Heart right ventricle (tissue), 16 donors: ENCODE measurements around the gene GXYLT2. TPM values are rescaled to one million over a fixed set of nuclear protein-coding genes. Genes with fewer than 3 reads are reported as not detected.

Source experiments
- ATAC-seq, 8 donors: fragments of 200-7000 bp; cut with Tn5 transposase; one replicate each; pipeline ENCODE4 v1.9.1; 2020; ENCODE audit warnings: mild to moderate bottlenecking in 8 of 8, moderate library complexity in 8 of 8, moderate number of reproducible peaks in 1 of 8
- DNase-seq, 2 donors: peaks; one replicate each; pipeline ENCODE4 v3.0.0-alpha.2; 2020
- H3K27ac ChIP-seq, 10 donors: fragments of 200-600 bp; sonication (generic) in 2 of 10; one replicate each; pipeline versions ENCODE4 v1.5.0 to v1.8.0; 2020 to 2022; ENCODE audit warnings: mild to moderate bottlenecking in 3 of 10
- H3K27me3 ChIP-seq, 7 donors: fragments of 200-600 bp; one replicate each; pipeline ENCODE4 v1.8.0; 2021 to 2022; ENCODE audit warnings: mild to moderate bottlenecking in 2 of 7
- H3K36me3 ChIP-seq, 9 donors: fragments of 200-600 bp; sonication (generic) in 1 of 9; one replicate each; pipeline versions ENCODE4 v1.5.0 to v1.8.0; 2020 to 2022; ENCODE audit warnings: mild to moderate bottlenecking in 2 of 9
- H3K4me1 ChIP-seq, 9 donors: fragments of 200-600 bp; sonication (generic) in 1 of 9; one replicate each; pipeline versions ENCODE4 v1.5.0 to v1.8.0; 2020 to 2022; ENCODE audit warnings: mild to moderate bottlenecking in 4 of 9
- H3K4me3 ChIP-seq, 10 donors: fragments of 200-600 bp; sonication (generic) in 2 of 10; one replicate each; pipeline versions ENCODE4 v1.5.0 to v1.8.0; 2020 to 2022; ENCODE audit warnings: mild to moderate bottlenecking in 7 of 10, moderate library complexity in 2 of 10
- H3K9me3 ChIP-seq, 11 donors: fragments of 200-600 bp in 10 of 11; sonication (generic) in 2 of 11; one replicate each; pipeline versions ENCODE4 v1.5.0 to v1.8.0; 2013 to 2022; ENCODE audit warnings: mild to moderate bottlenecking in 2 of 11, control low read depth in 1 of 11, moderate library complexity in 1 of 11
- CTCF ChIP-seq, 9 donors: fragments of 200-600 bp; sonication (generic) in 2 of 9; IDR thresholded peaks; one replicate each; pipeline versions ENCODE4 v1.5.0 to v1.8.0; 2021 to 2022; ENCODE audit warnings: antibody characterized with exemption in 9 of 9, mild to moderate bottlenecking in 5 of 9, moderate library complexity in 1 of 9
- WGBS, 2 donors: extraction: QIAGEN DNeasy Blood & Tissue Kit; methylation state at CpG; one replicate each; pipeline ENCODE4 v1.1.7; 2013; ENCODE audit warnings: inconsistent platforms in 1 of 2; 5-methylcytosine and 5-hydroxymethylcytosine counted together
- intact Hi-C, 10 donors: fragments of 100-400 bp; cut with DNase I; formaldehyde crosslinking; loops; one replicate each; pipeline versions ENCODE4 v1.11.1 to v1.14.2; 2022
- polyA plus RNA-seq, 2 donors: library from polyadenylated mRNA; stranded (reverse); fragments of 200-250 nt; gene quantifications; one replicate each; pipeline ENCODE4 v1.2.3, GENCODE V29; 2013
- total RNA-seq, 10 donors: library from RNA; stranded (reverse); fragmentation: NEBNext Ultra II Directional in 3 of 10; extraction: Animal tissue kit (Norgen Biotek cat#: 25700) in 3 of 10; gene quantifications; one replicate each; pipeline versions ENCODE4 v1.2.1 to v1.2.4, GENCODE V29; 2021 to 2023
- donor health status: Arrhythmogenic right ventricular cardiomyopathy.
- donor health status: ischemic (EF 13 %, LVEDD 7.1; RV severe dilation, severe dysfunction).
- donor health status: healthy with polysubstance abuse.
- donor health status: DM: no; HTN: yes; CAD: no.
- donor health status: DM: no; HTN: no; CAD: no.
- donor health status: ischemic (EF 25% LVEDD 6.9; RV normal size, moderate dysfunction).
- donor health status: ischemic (EF 25% LVEDD 5.7; RV mildly dilated, moderate dysfunction).
- donor health status: healthy.
- donor health status: DM: yes; HTN: yes; CAD: no.
- donor health status: Ischemic cardiomyopathy.
- donor health status: ischemic (EF 35%, LVEDD 5.7; RV mildly dilated, moderate dysfunction).
- donor health status: nonischemic (EF 11% LVEDD 7.7; RV severe dilation, severe dysfunction).
- donor health status: DM: yes; HTN: yes; CAD: no.
- donor health status: PGD.
- donor health status: ischemic (EF 29% LVEDD 5.4; RV normal size, mild dysfunction).
- donor health status: nonischemic (EF 23%, LVEDD 6.1; RV moderate dilation, normal function).

Gene GXYLT2
- total and polyA plus RNA-seq, 12 donors, result 1.5 to 26.7 (median 13.9) TPM

DNA sequence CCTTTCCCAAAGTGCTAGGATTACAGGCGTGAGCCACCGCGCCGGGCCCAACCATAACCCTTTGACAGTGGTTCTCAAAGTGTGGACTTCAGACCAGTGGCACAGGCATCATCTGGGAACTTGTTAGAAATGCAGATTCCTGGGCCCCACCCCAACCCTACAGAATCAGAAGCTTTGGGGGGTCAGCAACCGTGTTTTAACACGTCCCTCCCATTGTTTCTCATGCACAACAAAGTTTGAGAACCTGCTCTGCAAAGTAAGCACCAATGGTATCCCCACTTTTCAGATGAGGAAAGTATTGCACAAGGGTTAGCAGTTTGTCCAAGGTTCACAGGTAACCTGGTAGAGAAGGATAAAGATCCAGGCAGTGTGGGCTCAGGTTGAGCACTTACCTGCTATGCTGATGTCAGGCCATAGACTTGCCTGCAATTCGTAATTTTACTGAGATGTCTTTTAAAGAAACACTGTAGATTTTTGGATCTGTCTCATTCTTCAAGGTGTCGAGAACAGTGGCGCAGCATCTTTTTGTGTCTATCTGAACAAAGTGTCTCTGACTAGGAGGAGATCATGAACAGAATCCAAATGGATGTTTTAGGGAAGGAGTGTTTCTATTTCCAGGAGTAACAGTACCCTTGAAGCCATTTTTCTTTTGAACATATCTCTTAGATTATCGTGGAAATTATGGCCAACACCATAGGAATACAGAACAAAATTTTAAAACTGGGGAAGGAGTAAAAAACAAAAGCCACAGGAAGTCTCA is 2.5 kb downstream of the GXYLT2 start:
- Histone ChIP-seq H3K9me3 (no peaks in the 10 kb centered on the region), H3K27ac (peak overlapping the region in 8 of 10 donors; percentile 13 to 82 (median 58)), H3K4me3 (peak overlapping the region in 4 of 10 donors; percentile 3 to 59 (median 54)), H3K27me3 (peaks cover 0 to 48% (median 0%) of the 10 kb centered on the region in 7 donors), H3K36me3 (no peaks in the 10 kb centered on the region), H3K4me1 (peaks cover 0 to 54% (median 36%) of the 10 kb centered on the region in 9 donors)
- no peak for TF ChIP-seq CTCF (IDR thresholded peaks at IDR 0.05)
- intact Hi-C loops, result no loop called here
- ATAC-seq (no peak), DNase-seq (no peak)
- WGBS, 2 donors, result 85 to 91% methylated on average over 10 of the region's 10 CpGs

DNA sequence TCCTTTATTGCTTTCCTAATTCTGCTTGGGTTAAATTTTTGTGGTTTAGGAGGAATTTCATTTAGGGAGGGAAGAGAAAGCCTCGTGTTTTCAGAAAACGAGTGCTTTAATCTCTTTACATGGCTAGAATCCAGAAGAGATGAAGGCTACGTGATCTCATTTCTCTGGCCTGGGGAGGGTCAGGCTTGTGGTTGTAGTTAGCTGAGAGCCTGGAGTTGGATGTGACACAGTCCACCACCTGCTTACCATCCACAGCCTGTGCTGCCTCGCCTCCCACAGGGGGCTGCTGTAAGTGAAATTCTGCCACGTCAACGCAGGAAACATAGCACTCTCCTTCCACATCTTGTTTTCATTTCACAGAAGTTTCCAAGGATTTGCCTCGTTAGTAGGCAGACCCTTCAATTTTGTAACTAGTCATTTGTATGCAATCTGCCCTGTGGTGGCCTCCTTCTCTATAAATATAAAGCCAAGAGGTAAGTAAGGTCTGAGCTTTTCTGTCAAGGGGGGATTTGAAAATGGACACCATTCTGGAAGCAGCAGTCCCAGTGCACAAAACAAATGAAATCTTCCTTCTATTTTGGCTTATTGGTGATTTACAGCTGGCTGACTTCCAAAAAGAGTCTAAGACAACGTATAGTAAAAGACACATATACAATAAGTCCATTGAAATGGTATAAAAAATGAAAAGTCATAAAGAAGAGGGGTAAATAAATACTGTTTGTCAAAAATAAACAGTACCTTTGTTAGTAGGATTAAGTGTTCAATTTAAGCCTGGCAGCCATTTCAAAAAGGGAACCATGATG is 3.4 kb downstream of the GXYLT2 start:
- Histone ChIP-seq H3K27ac (peak overlapping the region in 9 of 10 donors; percentile 13 to 82 (median 52)), H3K27me3 (peaks cover 0 to 45% (median 0%) of the 10 kb centered on the region in 7 donors), H3K9me3 (no peaks in the 10 kb centered on the region), H3K4me1 (peaks cover 0 to 54% (median 36%) of the 10 kb centered on the region in 9 donors), H3K4me3 (peak overlapping the region in 1 of 10 donors; percentile 56), H3K36me3 (no peaks in the 10 kb centered on the region)
- ATAC-seq, result peak; percentile 50 to 75 (median 68)
- WGBS, 2 donors, result 23 to 38% methylated on average over 8 of the region's 8 CpGs
- intact Hi-C loops, result no loop called here
- TF ChIP-seq CTCF (IDR thresholded peaks at IDR 0.05), result peak in 1 of 9 donors; percentile 14
- DNase-seq, result peak; percentile 34 to 54

DNA sequence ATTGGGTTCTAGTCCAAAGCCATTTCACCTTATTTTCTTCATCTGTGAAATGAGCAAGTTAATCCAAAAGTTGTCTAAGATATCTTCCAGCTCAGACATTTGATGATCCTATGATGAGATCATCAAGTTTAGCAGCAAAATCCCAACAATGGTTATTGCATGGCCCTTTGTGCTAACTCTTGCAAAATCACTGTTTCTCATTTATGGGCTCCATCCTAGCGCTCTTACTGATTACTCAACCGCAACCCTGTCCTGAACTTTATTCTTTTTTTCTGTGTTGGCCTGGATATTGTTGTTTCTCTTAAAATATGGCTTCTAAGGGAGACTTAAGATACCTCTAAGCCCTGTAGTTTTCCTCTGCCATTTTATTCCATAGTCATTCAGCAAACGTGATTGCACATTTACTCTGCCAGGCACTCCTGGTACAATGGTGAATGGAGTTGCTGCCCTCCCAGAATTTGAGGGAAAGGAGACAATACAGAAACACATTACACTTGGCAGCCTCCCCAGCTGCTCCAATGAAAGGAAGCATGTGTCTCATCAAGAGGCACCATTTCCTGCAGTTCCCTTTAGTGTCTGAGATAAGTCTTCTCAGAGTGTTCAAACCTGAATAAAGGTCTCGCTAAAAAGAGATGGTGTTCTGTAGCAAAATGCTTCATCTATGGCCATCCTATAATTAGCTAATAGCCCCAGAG is 4.4 kb downstream of the GXYLT2 start:
- no peak overlapping the region for H3K4me3 ChIP-seq
- peaks cover 0 to 46% (median 29%) of the 10 kb centered on the region in 9 donors for H3K4me1 ChIP-seq
- H3K9me3 ChIP-seq, result no peaks in the 10 kb centered on the region
- intact Hi-C loops, result no loop called here
- ATAC-seq (peak in 5 of 8 donors; percentile 15 to 59 (median 24)), DNase-seq (no peak)
- H3K36me3 ChIP-seq, result no peaks in the 10 kb centered on the region
- H3K27ac ChIP-seq, result peak overlapping the region in 9 of 10 donors; percentile 1 to 82 (median 52)
- no peak for TF ChIP-seq CTCF (IDR thresholded peaks at IDR 0.05)
- peaks cover 0 to 36% (median 0%) of the 10 kb centered on the region in 7 donors for H3K27me3 ChIP-seq
- 53 to 62% methylated on average over 4 of the region's 4 CpGs for WGBS, 2 donors

- Histone ChIP-seq H3K27me3 (peaks cover 0 to 29% (median 0%) of the 10 kb centered on the region in 7 donors), H3K4me1 (peaks cover 0 to 42% (median 23%) of the 10 kb centered on the region in 9 donors), H3K27ac (peak overlapping the region in 3 of 10 donors; percentile 2 to 82 (median 75)), H3K9me3 (no peaks in the 10 kb centered on the region), H3K36me3 (no peaks in the 10 kb centered on the region), H3K4me3 (no peak overlapping the region)
- ATAC-seq (no peak), DNase-seq (no peak)
- intact Hi-C loops, result no loop called here
- 58 to 64% methylated on average over 4 of the region's 4 CpGs for WGBS, 2 donors
- TF ChIP-seq CTCF (IDR thresholded peaks at IDR 0.05), result peak in 2 of 9 donors; percentile 16 to 24
Measured at GRCh38 chr3:72892870-72893269, 5.0 kb downstream of the GXYLT2 start.
